ENCODE data around the gene NDUFA1. TPM values are rescaled to one million over a fixed set of nuclear protein-coding genes. Genes with fewer than 3 reads are reported as not detected.

Gene NDUFA1
- total and polyA plus RNA-seq, 12 donors: 46.7 to 572 (median 113) TPM

DNA sequence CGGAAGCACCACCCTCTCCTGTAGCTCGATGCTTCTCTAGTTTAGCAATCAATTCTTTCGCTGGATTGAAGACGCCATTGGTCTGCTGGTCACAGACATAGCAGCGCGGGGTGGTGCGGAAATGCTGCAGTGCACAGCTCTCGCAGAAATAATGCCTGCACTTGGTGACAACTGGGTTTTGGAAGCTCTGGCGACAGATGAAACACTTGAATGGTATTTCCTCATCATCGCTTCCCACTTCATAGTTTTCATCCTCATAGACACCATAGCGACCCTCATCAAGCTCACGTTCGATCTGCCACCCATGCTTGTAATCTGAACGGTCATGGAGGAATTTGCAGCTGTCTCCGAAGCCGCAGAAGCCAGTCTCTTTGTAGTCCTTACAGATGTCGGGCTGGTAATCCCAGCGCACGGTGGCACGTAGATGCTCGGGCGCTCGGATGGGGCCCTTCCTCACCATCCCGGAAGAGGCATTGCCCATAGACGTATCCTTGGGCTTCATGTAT, 953 bp upstream of the NDUFA1 start:
- intact Hi-C loops (cut with DNase I): no loop called here
- peak in 6 of 7 donors; percentile 16 to 53 (median 28) for DNase-seq
- no peaks in the 10 kb centered on the region for H3K9me3 ChIP-seq (replicated peaks in 1 of 3)
- H3K36me3 ChIP-seq (replicated peaks in 1 of 2): no peaks in the 10 kb centered on the region
- H3K4me3 ChIP-seq: peak overlapping the region in 3 of 4 donors; percentile 24 to 73 (median 52)
- no peaks in the 10 kb centered on the region for H3K27me3 ChIP-seq
- TF ChIP-seq CTCF (IDR thresholded peaks at IDR 0.05) (no peak), POLR2A (IDR thresholded peaks at IDR 0.05) (peak in 1 of 2 donors; percentile 15)
- H3K27ac ChIP-seq: peak overlapping the region; percentile 64 to 98 (median 94)
- H3K4me1 ChIP-seq (replicated peaks in 1 of 2): no peaks in the 10 kb centered on the region
- 0 to 47% (median 16%) methylated on average over 8 to 25 of the region's 25 CpGs for WGBS, 4 donors

DNA sequence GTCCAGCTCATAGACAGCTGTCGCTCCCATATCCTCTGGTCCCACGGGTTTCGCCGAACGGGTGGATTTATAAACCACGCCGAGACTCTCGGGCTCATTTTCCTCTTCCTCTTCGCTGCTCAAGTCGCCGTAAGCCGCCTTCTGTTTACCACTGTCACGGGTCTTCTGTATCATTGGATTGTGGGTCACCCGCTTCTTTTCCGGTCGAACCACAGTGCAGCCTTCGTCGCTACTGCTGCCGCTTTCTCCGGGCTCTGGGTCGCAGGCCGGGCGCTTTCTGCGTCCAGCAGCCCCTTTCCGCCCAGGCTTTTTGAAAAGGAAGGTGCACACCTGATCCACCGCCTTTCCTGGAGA, 410 bp upstream of the NDUFA1 start:
- H3K36me3 ChIP-seq (replicated peaks in 1 of 2): no peaks in the 10 kb centered on the region
- TF ChIP-seq CTCF (IDR thresholded peaks at IDR 0.05) (no peak), POLR2A (IDR thresholded peaks at IDR 0.05) (no peak)
- H3K4me3 ChIP-seq: peak overlapping the region in 2 of 4 donors; percentile 52 to 73
- H3K9me3 ChIP-seq (replicated peaks in 1 of 3): no peaks in the 10 kb centered on the region
- intact Hi-C loops (cut with DNase I): no loop called here
- H3K27ac ChIP-seq: peak overlapping the region; percentile 64 to 98 (median 94)
- WGBS, 4 donors: 0 to 25% (median 11%) methylated on average over 7 to 26 of the region's 26 CpGs
- peak in 2 of 7 donors; percentile 16 to 57 for DNase-seq
- no peaks in the 10 kb centered on the region for H3K27me3 ChIP-seq
- H3K4me1 ChIP-seq (replicated peaks in 1 of 2): no peaks in the 10 kb centered on the region

DNA sequence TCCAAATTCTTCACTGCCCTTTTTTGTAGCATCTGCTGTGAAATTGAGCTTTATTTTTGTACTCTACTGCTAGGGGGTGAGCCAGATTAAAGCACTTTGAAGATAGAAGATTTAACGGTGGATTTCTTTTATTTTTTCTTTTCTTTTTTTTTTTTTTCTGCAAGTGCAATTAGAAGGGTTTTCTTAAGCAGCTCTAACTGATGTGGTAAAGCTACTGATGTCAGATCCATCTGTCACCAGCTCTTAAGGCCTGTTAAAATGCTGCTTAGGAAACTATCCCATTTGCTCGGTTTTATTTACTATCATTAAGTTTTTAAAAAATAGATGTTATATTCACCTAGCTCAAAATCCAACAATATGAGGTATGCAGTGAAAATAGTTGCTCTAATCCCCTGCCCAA, 7.1 kb downstream of the NDUFA1 start:
- intact Hi-C loops (cut with DNase I): no loop called here
- H3K4me3 ChIP-seq: no peak overlapping the region
- H3K9me3 ChIP-seq (replicated peaks in 1 of 3): no peaks in the 10 kb centered on the region
- no peaks in the 10 kb centered on the region for H3K27me3 ChIP-seq
- 70 to 81% (median 79%) methylated on average over 2 of the region's 2 CpGs for whole genome bisulfite sequencing, 4 donors
- no peaks in the 10 kb centered on the region for H3K4me1 ChIP-seq (replicated peaks in 1 of 2)
- H3K27ac ChIP-seq: no peak overlapping the region
- DNase-seq: no peak
- TF ChIP-seq POLR2A (IDR thresholded peaks at IDR 0.05) (no peak), CTCF (IDR thresholded peaks at IDR 0.05) (no peak)
- no peaks in the 10 kb centered on the region for H3K36me3 ChIP-seq (replicated peaks in 1 of 2)

GRCh38 chrX:119880076-119880475, 8.4 kb downstream of the NDUFA1 start:
- no peaks in the 10 kb centered on the region for H3K27me3 ChIP-seq
- no peaks in the 10 kb centered on the region for H3K4me1 ChIP-seq (replicated peaks in 1 of 2)
- H3K9me3 ChIP-seq (replicated peaks in 1 of 3): no peaks in the 10 kb centered on the region
- TF ChIP-seq CTCF (IDR thresholded peaks at IDR 0.05): no peak
- no peak for TF ChIP-seq POLR2A (IDR thresholded peaks at IDR 0.05)
- H3K4me3 ChIP-seq: no peak overlapping the region
- intact Hi-C loops (cut with DNase I): no loop called here
- no peak overlapping the region for H3K27ac ChIP-seq
- whole genome bisulfite sequencing, 4 donors: 74 to 90% (median 82%) methylated on average over 3 to 5 of the region's 5 CpGs
- H3K36me3 ChIP-seq (replicated peaks in 1 of 2): no peaks in the 10 kb centered on the region
- DNase-seq: no peak
